Stimulated activated CD8-positive, alpha-beta memory T cell treated with anti-CD3 and anti-CD28 coated beads, Interleukin-15, amount 100 ng/mL, for 4 hours (primary cell): ENCODE measurements around the gene APOA5.

Source experiments
- DNase-seq, 2 donors: peaks; one replicate each; pipeline ENCODE4 v3.0.0-alpha.2; 2020; ENCODE audit warnings: low read depth in 2 of 2

APOA5 gene

GRCh38 chr11:116797816-116798215, 6.1 kb upstream of the APOA5 start:
- no peak for DNase-seq

- no peak for DNase-seq
These were observed 4.9 kb upstream of the APOA5 start for GRCh38 chr11:116796548-116796947.

- no peak for DNase-seq
These were observed 3.2 kb upstream of the APOA5 start for GRCh38 chr11:116794851-116795250.

- no peak for DNase-seq
These were observed 2.1 kb upstream of the APOA5 start for GRCh38 chr11:116793772-116794097.

GRCh38 chr11:116792869-116793771, 1.4 kb upstream of the APOA5 start:
- no peak for DNase-seq

DNA sequence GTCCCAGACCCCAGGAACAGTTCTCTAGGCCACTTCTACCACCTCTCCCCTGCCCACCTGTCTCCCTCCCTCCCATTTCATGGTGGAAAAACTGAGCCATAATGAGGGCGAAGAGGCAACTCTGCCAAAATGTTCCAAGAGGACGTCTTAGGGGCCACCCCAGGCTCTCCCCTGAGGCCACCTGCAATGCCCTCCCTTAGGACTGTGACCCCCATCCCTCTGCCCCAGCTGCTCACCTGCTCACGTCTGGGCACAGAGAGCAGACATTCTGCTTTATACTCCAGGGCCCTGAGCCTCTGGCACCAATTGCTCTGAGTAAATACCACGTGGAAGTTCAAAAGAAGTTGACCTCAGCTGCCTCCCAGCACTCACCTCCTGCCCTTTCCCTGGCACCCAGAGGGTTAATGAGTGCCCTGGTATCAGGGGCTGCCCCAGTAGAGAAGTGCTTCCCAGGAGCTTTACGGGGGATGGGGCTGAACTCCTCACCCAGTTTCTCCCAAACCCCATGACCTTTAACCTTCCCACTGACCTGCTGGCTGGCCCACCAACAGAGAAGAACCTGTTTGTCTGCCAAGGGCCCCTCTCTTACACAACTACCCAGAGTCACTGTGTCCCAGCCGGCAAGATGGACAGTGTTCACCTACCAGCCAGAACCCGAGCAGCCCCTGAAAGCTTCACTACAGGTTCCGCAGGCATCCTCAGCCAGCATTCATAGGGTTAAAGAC, 627 bp upstream of the APOA5 start:
- DNase-seq: no peak

DNA sequence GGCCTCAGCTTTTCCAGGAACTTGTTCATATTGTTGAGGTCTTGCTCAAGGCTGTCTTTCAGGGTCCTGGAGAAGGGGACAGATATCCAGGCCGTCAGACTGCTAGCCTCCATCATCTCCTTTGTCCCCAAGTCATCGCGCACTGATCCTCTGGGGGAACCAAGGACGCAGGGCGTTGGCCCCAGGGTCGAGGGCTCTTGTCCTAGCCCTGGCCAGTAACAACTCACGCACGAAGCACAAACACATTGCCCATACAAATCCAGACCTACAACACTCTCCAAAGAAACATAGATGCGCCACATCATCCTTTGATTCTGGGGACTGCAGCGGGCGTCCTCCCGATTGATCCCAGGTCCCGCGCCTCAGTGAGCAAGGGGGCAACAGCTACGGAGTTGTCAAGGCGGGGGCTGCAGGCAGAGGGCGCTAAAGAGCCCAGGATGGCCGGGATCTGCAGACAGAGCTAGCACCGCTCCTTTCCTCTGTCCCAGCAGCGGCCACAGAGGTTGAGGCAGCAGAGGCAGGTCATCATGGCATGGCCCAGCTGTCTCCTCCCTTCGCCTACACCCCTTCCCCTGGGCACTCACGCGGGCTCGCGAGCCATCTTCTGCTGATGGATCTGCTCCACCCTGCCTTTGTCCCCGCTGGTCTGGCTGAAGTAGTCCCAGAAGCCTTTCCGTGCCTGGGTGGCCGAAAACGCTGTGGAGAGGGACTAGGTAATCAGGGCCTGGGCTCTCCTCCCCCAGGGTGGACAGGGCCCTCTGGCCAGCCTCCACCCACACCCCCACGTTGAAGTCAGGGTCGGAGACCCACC, 472 bp downstream of the APOA5 start:
- DNase-seq: peak; percentile 36 to 43

DNA sequence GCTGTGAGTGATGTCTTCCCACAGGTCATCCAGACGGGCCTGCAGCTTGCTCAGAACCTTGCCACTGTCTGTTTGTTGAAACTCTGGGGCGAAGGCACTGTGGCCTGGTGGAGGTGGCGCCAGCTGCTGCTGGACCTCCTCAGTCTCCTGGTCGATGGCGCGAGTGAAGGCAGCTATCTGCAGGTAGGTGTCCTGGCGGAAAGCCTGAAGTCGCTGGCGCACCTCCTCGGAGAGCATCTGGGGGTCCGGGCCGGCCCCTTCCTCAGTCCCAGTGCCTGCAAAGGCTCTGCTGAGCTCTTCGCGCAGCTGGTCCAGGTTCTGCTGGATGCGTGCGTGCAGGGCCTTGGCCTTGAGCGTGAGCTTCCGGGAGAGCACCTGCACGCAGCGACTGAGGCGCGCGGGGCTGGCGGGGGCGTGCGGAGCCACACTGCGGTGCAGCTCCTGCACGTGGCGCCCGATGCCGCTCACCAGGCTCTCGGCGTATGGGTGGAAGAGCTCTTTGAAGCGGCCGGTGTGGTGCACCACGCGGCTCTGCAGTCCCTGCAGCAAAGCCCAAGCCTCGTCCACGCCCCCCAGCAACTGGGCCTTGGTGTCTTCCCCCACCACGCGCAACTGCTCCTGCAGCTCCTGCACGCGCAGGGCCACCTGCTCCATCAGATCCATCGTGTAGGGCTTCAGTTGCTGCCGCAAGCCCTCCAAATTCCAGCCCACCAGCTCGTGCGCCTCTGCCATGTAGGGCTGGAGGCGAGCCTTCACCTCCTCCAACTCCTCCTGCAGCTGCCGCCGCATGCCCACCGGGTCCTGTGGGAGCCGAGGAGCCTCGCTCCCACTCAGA, 1.3 kb downstream of the APOA5 start:
- no peak for DNase-seq

- no peak for DNase-seq
These were observed 2.7 kb downstream of the APOA5 start for GRCh38 chr11:116788975-116789374.

GRCh38 chr11:116788534-116788933, 3.1 kb downstream of the APOA5 start:
- DNase-seq: no peak

- peak; percentile 71 for DNase-seq
These were observed 3.7 kb downstream of the APOA5 start, which contains the start of gene ZPR1 for GRCh38 chr11:116787786-116788486. Gene ZPR1, minus strand, starts transcription at chr11:116788023. Its CDS starts 33 bp downstream, at chr11:116787990.

DNA sequence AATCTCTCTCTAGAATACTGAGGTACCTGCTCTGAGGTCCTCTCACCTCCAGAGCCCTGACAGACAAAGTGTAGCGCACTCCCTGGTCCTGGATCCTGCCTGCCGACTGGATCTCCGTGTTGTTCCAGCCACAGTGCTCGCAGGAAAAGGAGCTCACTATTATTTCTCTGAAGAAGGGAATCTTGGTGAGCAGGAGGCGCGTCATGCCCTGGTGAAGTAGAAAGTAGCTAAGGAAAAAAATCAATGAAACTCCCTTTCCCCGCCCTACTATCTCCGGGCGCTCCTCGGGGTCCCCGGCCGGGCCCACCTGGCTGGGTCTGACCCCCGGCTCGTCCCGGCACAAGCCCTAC, 4.3 kb downstream of the APOA5 start:
- no peak for DNase-seq

GRCh38 chr11:116786966-116787365, 4.7 kb downstream of the APOA5 start:
- DNase-seq: no peak

- DNase-seq: no peak
These were observed 5.4 kb downstream of the APOA5 start for GRCh38 chr11:116786326-116786725.

- DNase-seq: no peak
These were observed 9.0 kb downstream of the APOA5 start for GRCh38 chr11:116782728-116783127.

DNA sequence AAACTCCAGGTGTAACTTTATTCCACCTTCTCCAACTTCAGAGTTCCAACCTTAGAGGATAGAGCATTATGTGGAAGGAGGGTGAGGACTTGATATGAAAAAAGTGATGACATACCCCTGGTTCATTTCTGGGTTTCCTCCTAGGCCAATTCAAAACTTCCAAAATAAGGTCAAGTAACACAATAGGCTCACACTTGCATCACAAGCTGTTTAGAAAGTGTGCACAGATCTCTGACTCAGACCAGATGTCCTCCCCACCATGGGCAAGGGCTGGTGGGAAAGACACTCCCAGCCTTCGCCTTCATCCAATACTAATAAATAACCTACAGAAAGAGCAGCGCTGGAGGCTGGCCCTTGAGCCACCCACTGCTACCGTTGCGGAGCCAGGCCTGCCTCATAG, 13.1 kb downstream of the APOA5 start:
- DNase-seq: no peak

DNA sequence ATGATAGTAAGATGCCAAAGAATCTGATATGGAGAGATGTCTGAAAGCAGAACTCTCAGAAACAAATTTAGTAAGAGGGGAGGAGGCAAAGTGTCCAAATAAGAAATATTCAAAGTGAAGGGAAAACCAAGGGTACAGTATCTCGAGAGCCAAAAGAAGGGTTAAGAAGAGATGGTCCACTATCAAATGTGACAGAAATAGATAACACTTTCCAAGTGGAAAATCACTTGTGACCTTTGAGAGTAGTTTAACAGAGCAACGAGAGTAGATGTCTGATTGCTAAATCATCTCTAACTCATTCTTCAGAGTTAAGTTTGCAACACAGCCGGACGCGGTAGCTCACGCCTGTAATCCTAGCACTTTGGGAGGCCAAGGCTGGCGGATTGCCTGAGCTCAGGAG, 14.6 kb downstream of the APOA5 start:
- DNase-seq: no peak

GRCh38 chr11:116776522-116776984, 15.1 kb downstream of the APOA5 start:
- no peak for DNase-seq

DNA sequence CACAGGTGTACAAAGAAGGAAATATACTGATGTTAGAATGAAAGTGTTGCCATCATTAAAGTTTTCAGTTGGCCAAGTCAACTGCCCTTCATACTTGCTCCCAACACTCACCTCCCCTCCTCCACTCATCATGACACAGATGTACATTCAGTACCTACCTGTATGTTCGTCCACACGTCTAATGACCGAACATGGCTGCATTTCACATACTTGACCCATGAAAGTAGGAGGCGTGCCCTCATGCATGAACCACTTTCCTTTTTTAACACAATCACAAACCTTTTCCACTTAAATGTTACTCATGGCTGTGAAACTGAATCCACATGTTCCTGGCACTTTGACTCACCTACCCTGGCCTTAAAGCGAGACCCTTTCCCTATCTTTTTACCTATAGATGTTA, 15.7 kb downstream of the APOA5 start:
- no peak for DNase-seq

- no peak for DNase-seq
These were observed 17.0 kb downstream of the APOA5 start for GRCh38 chr11:116774661-116775060.
